Suprapubic skin (tissue), 3 donors: ENCODE measurements around the gene RAET1G.

Experiments
- POLR2A ChIP-seq, 2 donors: fragments of 450-650 bp; IDR thresholded peaks; one replicate each; pipeline ENCODE4 v1.6.1; 2017; ENCODE audit warnings: antibody characterized with exemption in 2 of 2, mild to moderate bottlenecking in 2 of 2, moderate library complexity in 2 of 2
- TF ChIP-seq, protein P1 (sequence below), 2 donors: fragments of 200-600 bp in 1 of 2; fragments of 450-650 bp in 1 of 2; sonication (generic) in 1 of 2; IDR thresholded peaks; one replicate each; pipeline ENCODE4 v1.5.1; 2016 to 2019; ENCODE audit warnings: antibody characterized with exemption in 2 of 2, mild to moderate bottlenecking in 1 of 2, moderate library complexity in 1 of 2

DNA sequence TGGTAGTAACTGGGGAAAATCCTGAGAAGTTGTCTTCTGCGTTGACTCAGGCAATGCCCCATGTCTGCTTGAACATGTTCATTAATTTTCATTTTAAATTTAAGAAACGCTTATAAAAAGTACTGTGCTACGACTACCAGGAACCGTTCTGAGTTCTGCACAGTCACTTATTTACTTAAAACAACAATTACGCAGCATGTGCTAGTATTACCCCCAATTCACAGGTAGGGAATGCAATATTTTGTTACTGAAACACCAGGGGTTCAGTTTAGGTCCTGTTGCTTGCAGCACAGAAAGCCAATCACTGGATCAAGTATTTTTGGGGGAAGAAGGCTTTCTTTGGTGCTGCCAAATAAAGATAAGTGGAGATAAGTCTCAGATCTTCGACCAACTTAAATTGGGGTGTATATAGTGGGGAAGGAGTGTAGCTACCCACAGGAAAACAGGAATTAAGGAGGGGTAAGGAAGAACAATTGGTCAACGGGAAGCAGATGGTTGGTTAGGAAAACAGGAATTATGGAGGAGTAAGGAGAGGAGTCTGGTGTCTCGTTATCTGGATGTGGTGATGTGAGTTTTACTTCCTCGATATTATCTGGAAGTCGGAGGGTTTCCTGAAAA lies 53.5 kb downstream of the RAET1G start:
- TF ChIP-seq, protein P1, sequence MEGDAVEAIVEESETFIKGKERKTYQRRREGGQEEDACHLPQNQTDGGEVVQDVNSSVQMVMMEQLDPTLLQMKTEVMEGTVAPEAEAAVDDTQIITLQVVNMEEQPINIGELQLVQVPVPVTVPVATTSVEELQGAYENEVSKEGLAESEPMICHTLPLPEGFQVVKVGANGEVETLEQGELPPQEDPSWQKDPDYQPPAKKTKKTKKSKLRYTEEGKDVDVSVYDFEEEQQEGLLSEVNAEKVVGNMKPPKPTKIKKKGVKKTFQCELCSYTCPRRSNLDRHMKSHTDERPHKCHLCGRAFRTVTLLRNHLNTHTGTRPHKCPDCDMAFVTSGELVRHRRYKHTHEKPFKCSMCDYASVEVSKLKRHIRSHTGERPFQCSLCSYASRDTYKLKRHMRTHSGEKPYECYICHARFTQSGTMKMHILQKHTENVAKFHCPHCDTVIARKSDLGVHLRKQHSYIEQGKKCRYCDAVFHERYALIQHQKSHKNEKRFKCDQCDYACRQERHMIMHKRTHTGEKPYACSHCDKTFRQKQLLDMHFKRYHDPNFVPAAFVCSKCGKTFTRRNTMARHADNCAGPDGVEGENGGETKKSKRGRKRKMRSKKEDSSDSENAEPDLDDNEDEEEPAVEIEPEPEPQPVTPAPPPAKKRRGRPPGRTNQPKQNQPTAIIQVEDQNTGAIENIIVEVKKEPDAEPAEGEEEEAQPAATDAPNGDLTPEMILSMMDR (IDR thresholded peaks at IDR 0.05) = no peak
- no peak for TF ChIP-seq POLR2A (IDR thresholded peaks at IDR 0.05)
